Kasumi-1 (cell line): Measurements from ENCODE around the gene ZNF618.

ENCODE experiments used
- DNase-seq, 2 experiments: peaks; one replicate each; lab custom pipeline; 2025; lab: John Stamatoyannopoulos, UW

Gene ZNF618

DNA sequence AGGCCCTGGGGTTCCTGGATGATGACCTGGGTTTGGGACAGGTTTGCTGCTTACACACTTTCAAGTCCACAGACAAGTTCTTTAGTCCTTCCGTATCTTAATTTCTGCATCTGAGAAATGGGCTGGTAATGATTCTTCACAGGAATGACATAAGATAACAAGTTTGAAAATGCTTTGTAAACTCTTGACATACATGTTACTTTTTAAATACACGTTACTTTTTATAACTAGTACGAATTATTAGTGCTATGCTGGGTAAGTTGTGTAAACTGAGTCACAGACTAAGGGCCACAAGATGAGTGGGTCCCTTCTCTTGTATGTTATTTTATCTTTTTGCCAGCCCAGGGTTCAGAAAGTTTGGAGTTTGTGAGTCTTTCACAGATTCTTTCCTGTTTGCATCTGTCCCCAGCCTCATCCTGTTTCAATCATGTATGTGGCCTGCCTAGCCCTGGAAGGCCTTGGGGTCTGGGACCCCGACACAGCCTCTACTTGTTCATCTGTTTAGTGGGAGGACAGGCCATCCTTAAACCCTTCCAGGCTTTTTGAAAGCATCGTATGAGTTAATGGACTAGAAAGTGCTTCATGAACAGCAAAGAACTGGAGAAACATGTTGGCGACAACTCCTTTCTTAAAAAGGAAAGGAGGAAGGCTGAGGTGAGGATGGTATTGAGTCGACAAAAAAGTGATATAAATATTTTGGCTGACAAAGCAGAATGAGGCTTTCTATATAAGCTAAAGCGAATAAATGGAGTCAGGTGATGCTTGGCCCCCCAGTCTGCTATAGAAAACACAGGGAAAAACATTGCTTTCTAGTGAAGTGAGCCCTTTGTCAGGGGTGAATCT is 9.3 kb downstream of the ZNF618 start:
- no peak for DNase-seq

DNA sequence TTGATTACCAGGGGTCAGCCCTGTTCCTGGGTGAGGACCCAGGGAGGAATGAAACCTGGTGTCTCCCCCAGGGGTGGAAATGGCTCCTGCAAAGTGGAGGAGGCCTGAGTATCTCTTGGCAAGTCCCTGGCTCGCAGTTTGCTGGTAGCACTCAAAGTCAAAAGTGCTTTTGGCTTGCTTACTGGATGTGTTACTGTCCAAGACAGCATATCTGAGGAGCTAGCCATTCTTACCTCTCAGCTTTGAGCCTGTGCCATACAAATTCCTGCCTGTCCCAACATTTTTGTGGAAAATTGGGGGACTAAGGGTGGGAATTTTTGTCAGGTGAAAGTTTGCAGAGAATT is 9.9 kb downstream of the ZNF618 start:
- no peak for DNase-seq

DNA sequence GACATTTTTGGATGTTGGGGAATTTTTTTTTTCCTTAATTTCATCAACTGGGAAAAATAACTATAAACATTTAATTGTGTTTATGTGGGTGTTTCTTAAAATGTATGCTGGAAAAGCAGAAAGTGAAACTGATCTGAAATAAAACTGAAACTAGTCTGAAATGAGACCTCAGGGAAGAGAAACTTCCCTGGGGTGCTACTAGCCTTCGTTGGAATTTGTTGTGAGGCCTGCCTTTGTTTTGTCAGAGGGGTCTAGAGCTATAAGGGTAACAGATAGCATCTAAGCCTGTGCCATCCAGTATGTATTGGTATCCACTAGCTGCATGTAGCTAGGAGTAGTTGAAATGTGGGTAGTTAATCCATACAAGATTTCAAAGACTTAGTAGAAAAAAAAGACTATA is 10.4 kb downstream of the ZNF618 start:
- DNase-seq, result no peak

DNA sequence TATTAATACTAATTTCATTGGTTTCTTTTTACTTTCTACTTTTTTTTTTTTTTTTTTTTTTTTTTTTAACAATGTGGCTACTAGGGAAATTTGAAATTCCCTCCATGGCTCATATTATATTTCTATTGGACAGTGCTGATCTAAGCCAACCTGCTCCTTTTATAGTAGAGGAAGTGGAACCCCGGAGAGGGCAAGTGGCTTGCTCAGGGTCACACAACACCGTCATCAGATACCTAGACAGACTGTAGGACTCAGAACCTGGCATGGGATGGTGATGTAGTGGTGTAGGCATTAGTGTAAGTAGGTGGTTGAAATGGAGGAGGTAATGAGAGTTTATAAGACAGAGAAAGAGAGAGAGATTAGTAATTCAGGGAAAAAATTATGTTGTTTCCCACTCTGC is 10.8 kb downstream of the ZNF618 start:
- DNase-seq, result no peak

DNA sequence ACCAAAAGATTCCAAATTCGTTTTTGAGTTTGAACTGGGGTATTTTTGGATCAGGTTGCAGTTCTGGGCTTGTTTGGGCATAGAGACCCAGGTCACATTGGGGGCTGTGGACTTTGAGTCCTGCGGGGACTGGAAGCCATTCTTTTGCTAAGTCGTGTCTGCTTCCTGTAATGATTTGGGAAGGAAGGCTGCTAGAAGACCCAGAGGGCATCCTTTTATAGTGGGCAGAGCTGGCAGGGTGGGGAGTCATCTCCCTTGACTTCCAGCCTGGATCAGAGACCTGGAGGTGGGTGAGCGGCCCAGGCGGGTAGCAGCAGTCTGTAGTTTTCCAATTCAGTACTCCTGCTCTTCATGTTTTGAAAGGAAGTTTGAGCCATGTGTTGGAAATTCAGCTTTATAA is 11.3 kb downstream of the ZNF618 start:
- DNase-seq, result no peak

DNA sequence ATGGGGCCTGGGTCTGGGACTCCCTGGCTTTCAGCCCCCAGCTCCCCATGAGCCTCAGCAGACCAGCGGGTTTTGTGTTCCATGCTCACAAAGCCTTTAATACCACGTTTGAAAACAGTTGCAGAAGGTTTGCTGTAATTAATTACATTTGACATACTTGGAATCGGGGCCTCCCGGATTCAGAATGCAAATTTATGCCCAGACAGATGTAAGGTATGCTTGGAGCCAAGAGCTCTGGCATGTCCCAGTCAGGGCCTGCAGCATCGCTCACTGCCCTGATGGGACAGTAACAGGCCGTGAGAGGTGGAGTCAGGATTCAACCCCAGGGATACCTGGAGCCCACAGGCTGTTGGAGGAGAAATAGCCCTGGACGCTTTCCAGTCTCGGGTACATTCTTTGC is 12.2 kb downstream of the ZNF618 start:
- DNase-seq, result no peak

DNA sequence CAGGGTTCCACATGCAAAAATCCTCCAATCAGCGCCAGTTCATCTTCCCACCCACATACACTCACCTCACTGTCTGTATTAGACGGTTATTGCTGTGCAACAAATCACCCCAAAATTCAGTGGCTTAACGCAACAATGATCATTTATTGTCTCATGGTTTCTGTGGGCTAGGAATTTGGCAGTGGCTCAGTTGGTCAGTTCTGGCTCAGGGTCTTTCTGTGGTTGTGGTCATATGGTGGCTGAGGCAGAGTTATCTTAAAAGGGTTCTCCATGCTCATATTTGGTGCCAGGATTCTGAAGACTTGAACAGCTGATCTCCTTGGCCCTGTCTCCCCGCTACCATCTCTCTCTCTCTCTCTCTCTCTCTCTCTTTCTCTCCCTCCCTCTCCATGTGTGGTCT is 12.9 kb downstream of the ZNF618 start:
- DNase-seq, result no peak

DNA sequence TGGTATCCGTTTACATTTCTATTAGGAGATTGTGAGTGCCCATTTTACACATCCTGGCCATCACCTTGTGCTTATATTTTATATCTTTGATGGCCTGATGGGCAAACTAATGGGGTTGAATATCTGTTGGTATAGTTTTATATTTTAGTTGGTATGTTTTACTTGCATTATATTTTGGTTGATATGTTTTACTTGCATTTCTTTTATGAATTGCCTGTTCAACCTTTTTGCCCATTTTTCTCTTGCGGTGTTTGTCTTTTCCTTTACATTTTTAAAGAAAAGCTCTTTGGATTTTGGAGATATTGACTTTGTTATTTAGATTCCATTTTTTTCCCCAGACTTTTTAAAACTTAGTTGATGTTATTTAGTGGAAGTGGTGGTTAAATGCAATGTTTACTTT is 14.6 kb downstream of the ZNF618 start:
- DNase-seq, result no peak

DNA sequence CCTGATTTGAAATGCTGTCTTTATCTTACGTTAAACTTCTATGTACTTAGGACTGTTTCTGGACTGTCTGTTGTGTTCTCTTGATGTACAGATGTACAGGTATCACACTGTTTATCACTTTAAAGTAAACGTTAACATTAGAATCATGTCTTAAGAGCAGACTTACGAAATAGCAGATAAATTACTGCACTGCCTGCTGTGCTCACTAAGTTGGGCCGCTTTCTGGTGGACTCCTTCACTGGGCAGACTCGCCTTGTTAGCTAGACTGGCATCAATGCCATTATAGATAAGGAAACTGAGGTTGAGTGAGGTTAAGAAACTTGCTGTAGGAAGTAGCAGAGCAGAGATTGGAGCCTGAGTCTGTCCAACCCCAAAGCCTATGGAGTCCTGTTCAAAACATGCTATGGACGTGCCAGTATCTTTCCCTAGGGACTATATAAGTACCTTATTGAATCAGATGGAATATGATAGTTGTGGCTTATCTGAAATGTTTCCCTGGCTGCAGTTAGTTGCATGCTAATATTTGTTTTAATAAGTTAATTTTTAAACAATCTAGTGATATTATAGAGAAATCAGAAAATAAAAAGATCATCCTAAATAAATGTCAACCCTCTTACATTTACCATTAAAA is 16.9 kb downstream of the ZNF618 start:
- DNase-seq, result no peak

DNA sequence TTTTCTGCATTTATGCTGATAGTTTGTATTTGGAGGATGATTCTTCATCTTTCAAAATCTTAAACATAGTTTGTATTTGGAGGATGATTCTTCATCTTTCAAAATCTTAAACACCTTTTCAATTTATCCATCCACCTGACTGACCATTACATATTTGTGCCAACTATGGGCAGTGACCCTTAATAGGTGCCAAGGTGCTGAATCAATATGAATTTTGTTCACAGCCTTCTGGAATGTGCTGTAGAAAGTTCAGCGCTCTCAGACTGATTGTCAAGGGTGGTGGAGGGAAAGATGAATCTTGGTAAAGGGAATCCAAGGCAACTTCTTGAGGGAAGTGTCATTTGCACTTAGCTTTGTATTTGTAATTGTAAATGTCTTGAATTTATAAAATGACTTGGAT is 18.1 kb downstream of the ZNF618 start:
- no peak for DNase-seq

DNA sequence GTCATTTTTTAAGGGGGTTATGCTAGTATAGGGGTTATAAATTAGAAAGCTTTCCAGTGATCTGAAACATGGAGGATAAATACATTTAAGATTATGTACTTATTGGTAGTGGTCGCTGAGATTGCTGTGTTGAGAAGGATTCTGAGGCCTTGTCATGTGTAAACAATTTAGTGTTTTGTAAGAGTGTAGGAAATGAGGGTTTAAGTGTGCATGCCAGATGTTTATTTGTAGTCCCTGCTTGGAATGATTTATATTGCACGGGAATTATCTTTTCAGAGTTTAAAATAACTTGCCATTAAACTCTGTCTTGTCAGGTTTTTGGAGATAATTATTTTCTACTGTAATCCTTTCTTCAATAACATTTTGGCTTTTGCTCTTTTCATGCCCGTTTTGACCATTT is 19.4 kb downstream of the ZNF618 start:
- no peak for DNase-seq

DNA sequence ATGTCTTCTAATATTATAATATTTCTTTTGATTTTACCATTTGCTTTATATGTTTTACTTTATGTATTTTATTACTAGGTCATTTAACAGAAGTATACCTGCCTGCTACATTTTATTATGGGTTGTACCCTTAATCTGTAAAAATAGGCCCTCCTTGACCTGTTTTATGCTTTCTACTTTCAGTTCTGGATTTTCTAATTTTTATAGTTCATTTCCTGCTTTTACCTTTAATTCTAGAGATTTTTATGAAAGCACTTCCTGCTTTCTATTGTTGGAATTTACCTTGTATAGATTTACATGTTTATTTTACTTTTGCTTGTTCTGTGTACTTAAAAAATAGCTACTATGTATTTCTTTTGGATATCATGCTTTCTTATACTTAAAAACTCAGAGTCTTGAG is 20.6 kb downstream of the ZNF618 start:
- DNase-seq, result no peak

DNA sequence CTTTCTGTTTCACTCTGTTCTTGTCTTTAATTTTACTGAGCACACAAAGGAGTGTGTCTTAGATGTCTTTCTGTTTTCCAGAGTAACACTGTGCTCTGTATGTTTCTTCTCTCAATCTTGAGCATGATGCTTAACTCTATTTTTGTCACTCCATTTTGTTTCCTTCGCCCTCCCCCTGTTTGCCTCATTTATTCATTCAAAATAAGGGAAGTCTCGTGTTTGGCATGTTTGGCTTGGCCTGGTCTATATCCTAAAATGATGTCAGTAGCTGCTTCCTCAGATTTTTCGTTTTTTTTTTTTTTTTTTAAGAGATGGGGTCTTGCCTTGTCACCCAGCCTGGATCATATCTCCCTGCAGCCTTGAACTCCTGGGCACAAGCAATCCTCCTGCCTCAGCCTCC is 22.0 kb downstream of the ZNF618 start:
- no peak for DNase-seq

DNA sequence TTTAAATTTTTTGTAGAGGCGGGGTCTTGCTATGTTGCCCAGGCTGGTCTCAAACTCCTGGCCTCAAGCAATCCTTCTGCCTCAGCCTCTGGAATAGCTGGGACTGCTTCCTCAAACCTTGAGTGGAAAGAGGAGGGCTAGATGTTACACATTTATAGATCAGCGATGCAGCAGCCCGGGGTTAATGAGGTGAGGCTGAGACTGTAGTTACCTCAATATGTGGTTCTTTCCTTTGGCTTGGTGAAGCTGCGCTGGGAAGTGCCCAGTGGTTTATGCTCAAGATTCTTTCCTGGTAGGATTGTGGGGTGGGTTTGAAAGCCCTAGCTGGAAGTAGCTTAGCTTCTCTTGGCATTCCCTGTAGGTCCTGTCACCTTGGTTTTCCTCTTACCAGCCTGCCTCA is 22.5 kb downstream of the ZNF618 start:
- DNase-seq, result no peak

DNA sequence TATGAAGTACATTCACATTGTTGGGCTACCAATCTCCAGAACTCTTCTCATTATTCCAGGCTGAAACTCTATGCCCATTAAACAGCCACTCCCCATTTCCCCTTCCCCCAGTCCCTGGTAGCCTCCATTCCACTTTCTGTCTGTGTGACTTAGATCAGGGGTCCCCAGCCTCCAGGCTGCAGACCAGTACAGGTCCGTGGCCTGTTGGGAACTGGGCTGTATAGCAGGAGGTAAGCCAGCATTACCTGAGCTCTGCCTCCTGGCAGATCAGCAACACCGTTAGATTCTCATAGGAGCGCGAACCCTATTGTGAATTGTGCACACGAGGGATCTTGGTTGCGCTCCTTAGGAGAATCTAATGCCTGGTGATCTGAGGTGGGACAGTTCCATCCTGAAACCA is 23.1 kb downstream of the ZNF618 start:
- no peak for DNase-seq

DNA sequence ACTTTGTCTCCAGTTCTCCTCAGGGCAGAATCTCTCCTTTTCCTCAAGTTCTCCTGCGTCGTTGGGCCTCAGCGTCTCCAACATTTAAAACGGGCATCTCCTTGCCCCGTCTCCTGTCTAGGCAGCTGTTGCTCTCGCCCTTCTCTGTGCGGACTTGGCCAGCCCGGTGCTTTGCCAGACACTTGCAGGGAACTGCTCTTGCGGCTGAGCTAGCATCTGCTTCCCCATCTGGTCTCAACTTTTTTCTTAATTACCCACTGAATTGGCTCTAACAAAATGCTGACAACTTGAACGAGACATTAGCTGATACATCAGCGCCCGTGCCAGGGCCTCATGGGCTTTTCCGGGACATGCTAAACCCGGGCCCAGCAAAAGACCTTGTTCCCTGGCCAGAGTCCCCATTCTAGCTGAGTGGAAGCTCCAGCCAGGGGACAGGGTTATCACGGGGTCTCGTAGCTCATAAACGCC is 25.1 kb downstream of the ZNF618 start:
- no peak for DNase-seq

DNA sequence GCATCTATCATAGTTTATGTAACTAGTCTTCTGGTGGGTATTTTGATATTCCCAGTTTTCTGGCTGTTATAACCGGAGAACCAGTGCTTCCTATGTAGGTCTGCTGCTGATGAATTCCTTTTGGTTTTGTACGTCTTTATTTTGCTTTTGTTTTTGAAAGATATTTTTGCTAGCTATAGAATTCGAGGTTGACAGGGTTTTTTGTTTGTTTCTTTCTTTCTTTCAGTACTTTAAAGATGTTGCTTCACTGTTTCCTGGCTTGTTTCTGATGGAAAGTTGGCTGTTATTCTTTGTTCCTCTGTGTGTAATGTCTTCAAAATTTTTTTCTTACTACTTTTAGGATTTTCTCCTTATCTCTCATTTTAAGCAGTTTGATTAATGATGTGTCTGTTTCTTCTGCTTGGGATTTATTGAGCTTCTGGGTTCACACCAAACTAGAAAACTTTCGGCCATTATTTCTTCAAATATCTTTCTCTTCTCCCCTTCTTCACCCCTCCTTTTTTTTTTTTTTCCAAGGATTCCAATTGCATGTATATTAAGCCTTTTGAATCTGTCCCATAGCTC is 27.5 kb downstream of the ZNF618 start:
- DNase-seq, result no peak

DNA sequence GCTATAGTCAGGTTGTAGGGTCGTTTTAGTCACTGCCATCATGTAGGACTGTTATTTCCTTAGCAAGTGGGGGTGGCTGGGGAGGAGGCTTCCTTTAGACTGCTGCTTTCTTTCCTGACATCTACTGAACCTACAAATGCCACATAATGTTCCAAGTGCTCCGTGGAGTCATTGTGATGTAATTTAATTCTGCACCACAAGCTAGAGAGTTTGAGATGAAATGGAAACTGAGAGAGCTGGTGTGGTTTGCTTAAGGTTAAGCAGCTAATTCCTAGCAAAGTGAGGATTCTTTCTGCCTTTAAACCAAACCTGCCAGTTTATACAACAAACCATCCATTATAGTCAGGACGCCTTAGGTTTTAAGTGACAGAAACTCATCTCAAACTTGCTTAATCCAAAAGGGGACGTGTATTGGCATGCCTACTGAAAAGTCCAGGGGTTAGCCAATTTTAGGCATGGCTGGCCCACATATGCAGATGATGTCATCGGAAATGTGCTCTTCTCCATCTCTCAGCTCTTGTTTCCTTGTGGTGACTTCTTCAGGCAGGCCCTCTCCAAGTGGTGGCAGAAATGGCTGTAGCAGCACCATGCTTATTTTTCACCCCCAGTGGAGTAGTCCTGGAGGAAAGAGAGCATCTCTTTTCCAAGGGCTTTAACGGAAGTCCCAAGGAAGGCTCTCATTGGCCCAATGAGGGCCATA is 30.5 kb downstream of the ZNF618 start:
- no peak for DNase-seq

DNA sequence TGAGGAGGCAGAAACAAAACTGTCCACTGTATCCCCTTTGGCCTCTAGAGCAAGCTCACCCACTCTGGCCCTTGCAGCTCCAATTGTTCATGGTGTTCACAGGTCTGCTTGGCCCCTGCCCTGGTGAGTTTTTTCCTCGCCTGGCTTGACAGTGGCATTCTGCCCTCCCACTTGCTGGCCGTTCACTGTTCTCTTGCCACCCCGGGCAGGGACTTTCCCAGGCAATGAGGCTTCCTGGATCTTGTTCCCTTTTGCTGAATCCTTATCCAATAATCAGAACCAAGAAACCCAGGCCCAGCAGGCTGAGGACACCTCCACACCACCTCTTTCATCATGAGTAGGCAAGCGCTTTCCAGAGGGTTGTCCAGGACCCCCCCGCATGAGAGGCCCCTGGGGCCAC is 31.2 kb downstream of the ZNF618 start:
- DNase-seq, result no peak

DNA sequence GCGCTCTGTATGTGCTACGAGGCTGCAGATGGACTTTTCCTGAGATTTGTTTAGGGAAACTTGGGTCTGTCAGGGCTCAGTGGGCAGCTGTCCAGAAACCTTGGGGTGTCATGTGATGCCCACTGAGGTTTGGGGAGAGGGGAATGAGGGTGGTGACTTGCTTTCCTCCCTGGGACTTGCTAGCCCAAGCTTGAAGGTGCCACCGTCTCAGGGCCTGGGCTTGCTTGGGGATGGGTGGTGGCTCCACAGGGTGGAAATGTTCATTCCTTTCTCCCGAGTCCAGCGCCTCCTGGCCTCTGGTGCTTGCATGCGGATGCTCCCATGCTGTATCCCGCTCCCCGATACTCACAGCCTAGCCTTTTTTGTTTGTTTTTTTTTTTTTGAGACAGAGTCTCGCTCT is 33.3 kb downstream of the ZNF618 start:
- DNase-seq, result no peak

DNA sequence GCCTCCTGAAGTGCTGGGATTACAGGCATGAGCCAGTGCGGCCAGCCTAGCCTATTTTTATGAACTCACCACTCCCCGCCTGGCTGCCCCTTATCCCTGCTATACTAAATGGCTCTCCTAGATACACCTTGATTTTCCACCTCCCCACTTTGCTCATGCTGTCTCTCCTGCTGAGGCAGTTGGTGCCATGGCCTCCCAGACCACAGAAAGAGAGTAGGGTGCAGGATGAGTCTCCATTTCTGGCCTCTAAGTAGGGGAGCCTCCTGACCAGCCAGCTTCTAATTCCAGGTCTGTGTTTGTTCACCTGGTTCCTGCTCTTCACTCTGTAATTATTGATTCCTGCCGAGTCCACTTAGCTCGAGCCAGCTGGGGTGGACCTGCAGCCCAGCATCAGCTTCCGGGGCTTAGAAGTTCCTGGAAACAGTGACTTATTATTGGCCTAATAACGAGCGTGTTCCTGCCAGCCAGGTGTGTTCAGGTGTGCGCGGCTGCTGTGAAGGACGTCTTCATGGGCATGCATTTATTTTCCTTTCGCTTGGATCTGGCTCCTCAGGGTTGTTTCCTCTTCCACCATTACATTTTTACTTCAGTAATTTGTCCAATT is 34.0 kb downstream of the ZNF618 start:
- DNase-seq, result no peak

DNA sequence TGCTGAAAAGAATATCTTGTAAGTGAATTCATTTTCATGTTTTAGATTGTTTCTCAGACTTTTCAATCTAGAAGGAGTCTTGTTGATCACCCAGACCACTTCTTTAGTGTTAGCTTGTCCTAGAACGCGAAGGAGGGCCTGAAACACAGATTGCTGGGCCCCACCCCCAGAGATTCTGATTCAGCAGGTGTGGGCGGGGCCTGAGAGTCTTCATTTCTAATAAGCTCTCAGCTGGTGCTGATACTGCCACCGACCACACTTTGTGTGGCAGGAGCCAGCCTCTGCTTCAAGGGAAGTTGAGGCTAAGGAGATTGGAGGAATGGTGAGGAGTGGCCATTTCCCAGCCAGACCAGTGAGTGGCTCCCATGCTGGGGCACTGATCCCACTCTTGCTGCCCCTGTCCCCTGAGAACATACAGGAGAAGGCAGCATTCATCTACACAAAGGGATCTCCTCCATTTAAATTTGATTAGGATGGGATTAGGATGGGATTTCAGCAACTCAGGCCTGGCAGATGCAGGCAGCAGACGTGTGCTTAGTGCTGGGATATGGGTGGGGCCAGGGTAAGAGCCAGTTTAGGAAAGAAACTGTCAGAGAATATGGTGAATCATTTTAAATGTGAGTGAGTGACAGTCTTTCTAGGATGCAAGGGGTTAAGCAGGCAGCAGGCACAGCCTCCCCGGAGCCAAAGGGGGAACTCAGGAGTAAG is 35.9 kb downstream of the ZNF618 start:
- no peak for DNase-seq
